Measurements from ENCODE around the gene BET1.

Gene BET1

GRCh38 chr7:94001396-94001795, 2.8 kb downstream of the BET1 start:
- no peak overlapping the region for H3K27ac Mint-ChIP-seq
- H3K36me3 Mint-ChIP-seq (ENCODE audit: insufficient read depth): peaks cover 29% of the 10 kb centered on the region
- H3K9me3 Mint-ChIP-seq: no peaks in the 10 kb centered on the region
- peaks cover 35 to 52% of the 10 kb centered on the region in 2 donors for H3K4me1 Mint-ChIP-seq (ENCODE audit: low read depth in 2 of 2)
- no peak for ATAC-seq (replicated peaks)
- H3K27me3 Mint-ChIP-seq: no peaks in the 10 kb centered on the region
- H3K4me3 Mint-ChIP-seq: no peak overlapping the region
- DNase-seq: no peak

- H3K36me3 Mint-ChIP-seq (ENCODE audit: insufficient read depth): peaks cover 34% of the 10 kb centered on the region
- H3K4me1 Mint-ChIP-seq (ENCODE audit: low read depth in 2 of 2): peaks cover 29 to 40% of the 10 kb centered on the region in 2 donors
- no peak for DNase-seq
- no peak overlapping the region for H3K4me3 Mint-ChIP-seq
- no peaks in the 10 kb centered on the region for H3K9me3 Mint-ChIP-seq
- peak overlapping the region in 1 of 2 donors; percentile 14 for H3K27ac Mint-ChIP-seq
- no peak for ATAC-seq (replicated peaks)
- no peaks in the 10 kb centered on the region for H3K27me3 Mint-ChIP-seq
Observed at GRCh38 chr7:93997868-93998267, 6.3 kb downstream of the BET1 start.

GRCh38 chr7:93992421-93993110, 11.6 kb downstream of the BET1 start:
- DNase-seq (no peak), ATAC-seq (replicated peaks) (no peak)
- Mint-ChIP-seq H3K9me3 (no peaks in the 10 kb centered on the region), H3K36me3 (ENCODE audit: insufficient read depth) (peaks cover 33% of the 10 kb centered on the region), H3K27ac (no peak overlapping the region), H3K27me3 (no peaks in the 10 kb centered on the region), H3K4me3 (no peak overlapping the region), H3K4me1 (ENCODE audit: low read depth in 2 of 2) (peaks cover under 1 to 2% of the 10 kb centered on the region in 2 donors)

GRCh38 chr7:93987297-93987696, 16.9 kb downstream of the BET1 start:
- Mint-ChIP-seq H3K9me3 (no peaks in the 10 kb centered on the region), H3K27me3 (no peaks in the 10 kb centered on the region), H3K36me3 (ENCODE audit: insufficient read depth) (peaks cover 11% of the 10 kb centered on the region), H3K4me1 (ENCODE audit: low read depth in 2 of 2) (peaks cover 0 to 2% of the 10 kb centered on the region in 2 donors), H3K4me3 (no peak overlapping the region), H3K27ac (no peak overlapping the region)
- ATAC-seq (replicated peaks): no peak
- no peak for DNase-seq

GRCh38 chr7:93985101-93985500, 19.1 kb downstream of the BET1 start:
- H3K9me3 Mint-ChIP-seq: no peaks in the 10 kb centered on the region
- no peaks in the 10 kb centered on the region for H3K27me3 Mint-ChIP-seq
- peaks cover 2 to 4% of the 10 kb centered on the region in 2 donors for H3K4me1 Mint-ChIP-seq (ENCODE audit: low read depth in 2 of 2)
- no peak overlapping the region for H3K27ac Mint-ChIP-seq
- no peak overlapping the region for H3K4me3 Mint-ChIP-seq
- peaks cover 3% of the 10 kb centered on the region for H3K36me3 Mint-ChIP-seq (ENCODE audit: insufficient read depth)
- ATAC-seq (replicated peaks): no peak
- no peak for DNase-seq

- Mint-ChIP-seq H3K9me3 (no peaks in the 10 kb centered on the region), H3K4me3 (no peak overlapping the region), H3K4me1 (ENCODE audit: low read depth in 2 of 2) (peaks cover 3 to 4% of the 10 kb centered on the region in 2 donors), H3K27ac (no peak overlapping the region), H3K36me3 (ENCODE audit: insufficient read depth) (peaks cover 3% of the 10 kb centered on the region), H3K27me3 (no peaks in the 10 kb centered on the region)
- ATAC-seq (replicated peaks) (no peak), DNase-seq (no peak)
Observed at GRCh38 chr7:93984024-93984423, 20.1 kb downstream of the BET1 start.

GRCh38 chr7:93981480-93981874, 22.7 kb downstream of the BET1 start:
- no peak for DNase-seq
- Mint-ChIP-seq H3K4me3 (no peak overlapping the region), H3K27me3 (no peaks in the 10 kb centered on the region), H3K27ac (no peak overlapping the region), H3K4me1 (ENCODE audit: low read depth in 2 of 2) (peaks cover 3 to 4% of the 10 kb centered on the region in 2 donors), H3K36me3 (ENCODE audit: insufficient read depth) (no peaks in the 10 kb centered on the region), H3K9me3 (no peaks in the 10 kb centered on the region)
- no peak for ATAC-seq (replicated peaks)

- DNase-seq (no peak), ATAC-seq (replicated peaks) (no peak)
- Mint-ChIP-seq H3K4me1 (ENCODE audit: low read depth in 2 of 2) (peaks cover 3 to 4% of the 10 kb centered on the region in 2 donors), H3K36me3 (ENCODE audit: insufficient read depth) (no peaks in the 10 kb centered on the region), H3K27ac (no peak overlapping the region), H3K9me3 (no peaks in the 10 kb centered on the region), H3K4me3 (peak overlapping the region; percentile 31 to 43), H3K27me3 (no peaks in the 10 kb centered on the region)
Observed at GRCh38 chr7:93980744-93981479, 23.2 kb downstream of the BET1 start.

- Mint-ChIP-seq H3K36me3 (ENCODE audit: insufficient read depth) (no peaks in the 10 kb centered on the region), H3K9me3 (no peaks in the 10 kb centered on the region), H3K27me3 (no peaks in the 10 kb centered on the region), H3K27ac (no peak overlapping the region), H3K4me1 (ENCODE audit: low read depth in 2 of 2) (peaks cover 3 to 4% of the 10 kb centered on the region in 2 donors), H3K4me3 (no peak overlapping the region)
- DNase-seq: no peak
- no peak for ATAC-seq (replicated peaks)
Observed at GRCh38 chr7:93977211-93977950, 26.8 kb downstream of the BET1 start.

- no peak for DNase-seq
- H3K27me3 Mint-ChIP-seq: no peaks in the 10 kb centered on the region
- H3K4me1 Mint-ChIP-seq (ENCODE audit: low read depth in 2 of 2): no peaks in the 10 kb centered on the region
- ATAC-seq (replicated peaks): no peak
- H3K9me3 Mint-ChIP-seq: no peaks in the 10 kb centered on the region
- H3K4me3 Mint-ChIP-seq: no peak overlapping the region
- H3K36me3 Mint-ChIP-seq (ENCODE audit: insufficient read depth): no peaks in the 10 kb centered on the region
- no peak overlapping the region for H3K27ac Mint-ChIP-seq
Observed at GRCh38 chr7:93973134-93973533, 31.0 kb downstream of the BET1 start.

- Mint-ChIP-seq H3K4me3 (no peak overlapping the region), H3K9me3 (no peaks in the 10 kb centered on the region), H3K27ac (no peak overlapping the region), H3K36me3 (ENCODE audit: insufficient read depth) (no peaks in the 10 kb centered on the region), H3K27me3 (no peaks in the 10 kb centered on the region), H3K4me1 (ENCODE audit: low read depth in 2 of 2) (no peaks in the 10 kb centered on the region)
- no peak for ATAC-seq (replicated peaks)
- DNase-seq: no peak
Observed at GRCh38 chr7:93972029-93972725, 32.0 kb downstream of the BET1 start.

- H3K4me1 Mint-ChIP-seq (ENCODE audit: low read depth in 2 of 2): no peaks in the 10 kb centered on the region
- no peaks in the 10 kb centered on the region for H3K36me3 Mint-ChIP-seq (ENCODE audit: insufficient read depth)
- no peak overlapping the region for H3K4me3 Mint-ChIP-seq
- no peaks in the 10 kb centered on the region for H3K9me3 Mint-ChIP-seq
- ATAC-seq (replicated peaks): no peak
- no peak overlapping the region for H3K27ac Mint-ChIP-seq
- DNase-seq: no peak
- H3K27me3 Mint-ChIP-seq: no peaks in the 10 kb centered on the region
Observed at GRCh38 chr7:93968911-93969620, 35.1 kb downstream of the BET1 start.

- ATAC-seq (replicated peaks): no peak
- Mint-ChIP-seq H3K36me3 (ENCODE audit: insufficient read depth) (no peaks in the 10 kb centered on the region), H3K4me3 (no peak overlapping the region), H3K27me3 (no peaks in the 10 kb centered on the region), H3K27ac (no peak overlapping the region), H3K9me3 (no peaks in the 10 kb centered on the region), H3K4me1 (ENCODE audit: low read depth in 2 of 2) (no peaks in the 10 kb centered on the region)
- DNase-seq: no peak
Observed at GRCh38 chr7:93964813-93965212, 39.3 kb downstream of the BET1 start.

Data from effector memory CD8-positive, alpha-beta T cell (primary cell).